HCT116 (cell line): ENCODE results near the gene PPM1A.

Source experiments
- EGR1 ChIP-seq: IDR thresholded peaks from 2 replicates; pipeline ENCODE4 v1.6.1; 2012; ENCODE audit warnings: low read depth
- EZH2phosphoT487 ChIP-seq: fragments of 200-600 bp; IDR thresholded peaks from 2 replicates; pipeline ENCODE4 v1.6.1; 2018; ENCODE audit warnings: antibody characterized with exemption, borderline replicate concordance
- JUND ChIP-seq: IDR thresholded peaks from 2 replicates; pipeline ENCODE4 v1.6.1; 2012
- POLR2A ChIP-seq: IDR thresholded peaks from 2 replicates; pipeline ENCODE4 v1.7.0; 2011; ENCODE audit warnings: borderline replicate concordance; ENCODE audit not compliant: insufficient read depth, insufficient read length; ENCODE audit errors: extremely low read depth
- POLR2AphosphoS5 ChIP-seq: IDR thresholded peaks from 2 replicates; pipeline ENCODE4 v1.6.1; 2011; ENCODE audit warnings: mild to moderate bottlenecking, low read depth, low read length, moderate library complexity
- RAD21 ChIP-seq: IDR thresholded peaks from 2 replicates; pipeline ENCODE4 v1.6.1; 2012; ENCODE audit warnings: low read depth, mild to moderate bottlenecking
- ZBTB33 ChIP-seq: IDR thresholded peaks from 2 replicates; pipeline ENCODE4 v1.6.1; 2011; ENCODE audit warnings: mild to moderate bottlenecking, low read length, moderate library complexity; ENCODE audit not compliant: insufficient replicate concordance; ENCODE audit errors: extremely low read depth
- TF ChIP-seq, protein P1 (sequence below): IDR thresholded peaks from 2 replicates; pipeline ENCODE4 v1.6.1; 2012; ENCODE audit warnings: low read depth
- TF ChIP-seq, protein P2 (sequence below), 3 experiments: fragments of 200-600 bp in 1 of 3; sonication (generic) in 1 of 3; IDR thresholded peaks in 2 of 3; conservative IDR thresholded peaks in 1 of 3; 2 replicates each; pipeline ENCODE4 v1.5.1; 2012 to 2017; ENCODE audit warnings: low read depth in 2 of 3, low read length in 2 of 3, antibody characterized with exemption in 1 of 3, borderline replicate concordance in 1 of 3, control low read depth in 1 of 3, mild to moderate bottlenecking in 1 of 3, mixed read lengths in 1 of 3, mixed run types in 1 of 3, moderate library complexity in 1 of 3; ENCODE audit not compliant: insufficient read depth in 1 of 3
- TF ChIP-seq, protein P3 (sequence below): IDR thresholded peaks from 2 replicates; pipeline ENCODE4 v1.6.1; 2012

DNA sequence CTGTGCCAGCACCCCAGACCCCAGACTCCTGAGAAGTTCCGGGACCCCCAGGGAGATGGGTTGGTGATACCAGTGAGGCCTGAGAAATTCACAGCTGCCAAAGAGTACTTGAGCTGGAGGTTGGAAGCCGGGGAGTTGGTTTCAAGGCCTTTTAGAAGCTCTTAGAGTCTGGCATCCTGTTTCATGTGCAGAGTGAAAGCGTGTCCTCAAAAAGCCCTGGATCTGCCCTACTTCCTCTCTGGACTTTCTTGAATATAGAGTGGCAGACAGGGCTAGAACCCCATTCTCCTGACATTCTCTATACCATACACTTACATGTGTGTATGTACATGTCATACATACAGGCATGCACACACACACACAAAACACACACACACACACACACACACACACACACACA is 31.3 kb upstream of the PPM1A start:
- no peak for TF ChIP-seq JUND
- TF ChIP-seq ZBTB33, result no peak
- TF ChIP-seq POLR2AphosphoS5, result no peak
- TF ChIP-seq, protein P1, sequence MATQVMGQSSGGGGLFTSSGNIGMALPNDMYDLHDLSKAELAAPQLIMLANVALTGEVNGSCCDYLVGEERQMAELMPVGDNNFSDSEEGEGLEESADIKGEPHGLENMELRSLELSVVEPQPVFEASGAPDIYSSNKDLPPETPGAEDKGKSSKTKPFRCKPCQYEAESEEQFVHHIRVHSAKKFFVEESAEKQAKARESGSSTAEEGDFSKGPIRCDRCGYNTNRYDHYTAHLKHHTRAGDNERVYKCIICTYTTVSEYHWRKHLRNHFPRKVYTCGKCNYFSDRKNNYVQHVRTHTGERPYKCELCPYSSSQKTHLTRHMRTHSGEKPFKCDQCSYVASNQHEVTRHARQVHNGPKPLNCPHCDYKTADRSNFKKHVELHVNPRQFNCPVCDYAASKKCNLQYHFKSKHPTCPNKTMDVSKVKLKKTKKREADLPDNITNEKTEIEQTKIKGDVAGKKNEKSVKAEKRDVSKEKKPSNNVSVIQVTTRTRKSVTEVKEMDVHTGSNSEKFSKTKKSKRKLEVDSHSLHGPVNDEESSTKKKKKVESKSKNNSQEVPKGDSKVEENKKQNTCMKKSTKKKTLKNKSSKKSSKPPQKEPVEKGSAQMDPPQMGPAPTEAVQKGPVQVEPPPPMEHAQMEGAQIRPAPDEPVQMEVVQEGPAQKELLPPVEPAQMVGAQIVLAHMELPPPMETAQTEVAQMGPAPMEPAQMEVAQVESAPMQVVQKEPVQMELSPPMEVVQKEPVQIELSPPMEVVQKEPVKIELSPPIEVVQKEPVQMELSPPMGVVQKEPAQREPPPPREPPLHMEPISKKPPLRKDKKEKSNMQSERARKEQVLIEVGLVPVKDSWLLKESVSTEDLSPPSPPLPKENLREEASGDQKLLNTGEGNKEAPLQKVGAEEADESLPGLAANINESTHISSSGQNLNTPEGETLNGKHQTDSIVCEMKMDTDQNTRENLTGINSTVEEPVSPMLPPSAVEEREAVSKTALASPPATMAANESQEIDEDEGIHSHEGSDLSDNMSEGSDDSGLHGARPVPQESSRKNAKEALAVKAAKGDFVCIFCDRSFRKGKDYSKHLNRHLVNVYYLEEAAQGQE, result no peak
- TF ChIP-seq, protein P2, sequence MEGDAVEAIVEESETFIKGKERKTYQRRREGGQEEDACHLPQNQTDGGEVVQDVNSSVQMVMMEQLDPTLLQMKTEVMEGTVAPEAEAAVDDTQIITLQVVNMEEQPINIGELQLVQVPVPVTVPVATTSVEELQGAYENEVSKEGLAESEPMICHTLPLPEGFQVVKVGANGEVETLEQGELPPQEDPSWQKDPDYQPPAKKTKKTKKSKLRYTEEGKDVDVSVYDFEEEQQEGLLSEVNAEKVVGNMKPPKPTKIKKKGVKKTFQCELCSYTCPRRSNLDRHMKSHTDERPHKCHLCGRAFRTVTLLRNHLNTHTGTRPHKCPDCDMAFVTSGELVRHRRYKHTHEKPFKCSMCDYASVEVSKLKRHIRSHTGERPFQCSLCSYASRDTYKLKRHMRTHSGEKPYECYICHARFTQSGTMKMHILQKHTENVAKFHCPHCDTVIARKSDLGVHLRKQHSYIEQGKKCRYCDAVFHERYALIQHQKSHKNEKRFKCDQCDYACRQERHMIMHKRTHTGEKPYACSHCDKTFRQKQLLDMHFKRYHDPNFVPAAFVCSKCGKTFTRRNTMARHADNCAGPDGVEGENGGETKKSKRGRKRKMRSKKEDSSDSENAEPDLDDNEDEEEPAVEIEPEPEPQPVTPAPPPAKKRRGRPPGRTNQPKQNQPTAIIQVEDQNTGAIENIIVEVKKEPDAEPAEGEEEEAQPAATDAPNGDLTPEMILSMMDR (IDR thresholded peaks at IDR 0.05 in 2 of 3, conservative IDR thresholded peaks at IDR 0.05 in 1 of 3; ENCODE audit: borderline replicate concordance in 1 of 3, insufficient read depth in 1 of 3, low read depth in 2 of 3, low read length in 2 of 3), result no peak
- no peak for TF ChIP-seq POLR2A
- TF ChIP-seq RAD21, result no peak
- TF ChIP-seq, protein P3, sequence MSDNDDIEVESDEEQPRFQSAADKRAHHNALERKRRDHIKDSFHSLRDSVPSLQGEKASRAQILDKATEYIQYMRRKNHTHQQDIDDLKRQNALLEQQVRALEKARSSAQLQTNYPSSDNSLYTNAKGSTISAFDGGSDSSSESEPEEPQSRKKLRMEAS, result no peak
- TF ChIP-seq EZH2phosphoT487, result no peak
- no peak for TF ChIP-seq EGR1
